ENCODE data around the gene LRP5.

LRP5 gene

GRCh38 chr11:68347345-68347744 lies 35.0 kb downstream of the LRP5 start:
- no peak for DNase-seq (ENCODE audit: low spot score)

- DNase-seq (ENCODE audit: low spot score), result no peak
Observed at GRCh38 chr11:68347841-68348240, 35.5 kb downstream of the LRP5 start.

- DNase-seq (ENCODE audit: low spot score), result no peak
Observed at GRCh38 chr11:68349461-68350249, 37.3 kb downstream of the LRP5 start.

- no peak for DNase-seq (ENCODE audit: low spot score)
Observed at GRCh38 chr11:68350759-68351449, 38.5 kb downstream of the LRP5 start.

GRCh38 chr11:68351450-68352275 lies 39.3 kb downstream of the LRP5 start:
- no peak for DNase-seq (ENCODE audit: low spot score)

GRCh38 chr11:68352591-68352990 lies 40.2 kb downstream of the LRP5 start:
- DNase-seq (ENCODE audit: low spot score), result no peak

- no peak for DNase-seq (ENCODE audit: low spot score)
Observed at GRCh38 chr11:68353118-68353517, 40.7 kb downstream of the LRP5 start.

GRCh38 chr11:68353669-68354068 lies 41.3 kb downstream of the LRP5 start:
- DNase-seq (ENCODE audit: low spot score), result no peak

- peak; percentile 94 for DNase-seq (ENCODE audit: low spot score)
Observed at GRCh38 chr11:68354148-68354872, 41.9 kb downstream of the LRP5 start.

GRCh38 chr11:68355471-68355870 lies 43.1 kb downstream of the LRP5 start:
- DNase-seq (ENCODE audit: low spot score), result peak; percentile 15

- DNase-seq (ENCODE audit: low spot score), result no peak
Observed at GRCh38 chr11:68357568-68357967, 45.2 kb downstream of the LRP5 start.

GRCh38 chr11:68358416-68358815 lies 46.0 kb downstream of the LRP5 start:
- peak; percentile 75 for DNase-seq (ENCODE audit: low spot score)

- DNase-seq (ENCODE audit: low spot score), result no peak
Observed at GRCh38 chr11:68361702-68362101, 49.3 kb downstream of the LRP5 start.

GRCh38 chr11:68362801-68363379 lies 50.5 kb downstream of the LRP5 start:
- no peak for DNase-seq (ENCODE audit: low spot score)

- DNase-seq (ENCODE audit: low spot score), result no peak
Observed at GRCh38 chr11:68363776-68364175, 51.4 kb downstream of the LRP5 start.

- DNase-seq (ENCODE audit: low spot score), result no peak
Observed at GRCh38 chr11:68364581-68364980, 52.2 kb downstream of the LRP5 start.

GRCh38 chr11:68365943-68366435 lies 53.6 kb downstream of the LRP5 start:
- DNase-seq (ENCODE audit: low spot score), result no peak

- DNase-seq (ENCODE audit: low spot score), result no peak
Observed at GRCh38 chr11:68367252-68367651, 54.9 kb downstream of the LRP5 start.

GRCh38 chr11:68369756-68370155 lies 57.4 kb downstream of the LRP5 start:
- no peak for DNase-seq (ENCODE audit: low spot score)

- DNase-seq (ENCODE audit: low spot score), result no peak
Observed at GRCh38 chr11:68370211-68371111, 58.1 kb downstream of the LRP5 start.
